Measurements from ENCODE around the gene CLIC5.

CLIC5 gene

GRCh38 chr6:45892196-45892595, 123.5 kb downstream of the CLIC5 start:
- TF ChIP-seq CTCF (IDR thresholded peaks at IDR 0.05; ENCODE audit: extremely low read depth, insufficient read depth, missing control alignments), result no peak
- DNase-seq (ENCODE audit: low spot score), result no peak
- in situ Hi-C loops (cut with MboI; ENCODE audit: low pct_unique_long_range_greater_than_20kb, low sequenced_read_pairs, unreplicated experiment), result no loop called here

- no peak for DNase-seq (ENCODE audit: low spot score)
- in situ Hi-C loops (cut with MboI; ENCODE audit: low pct_unique_long_range_greater_than_20kb, low sequenced_read_pairs, unreplicated experiment), result no loop called here
- no peak for TF ChIP-seq CTCF (IDR thresholded peaks at IDR 0.05; ENCODE audit: extremely low read depth, insufficient read depth, missing control alignments)
These were observed 128.9 kb downstream of the CLIC5 start for GRCh38 chr6:45886776-45887175.

- no peak for DNase-seq (ENCODE audit: low spot score)
- in situ Hi-C loops (cut with MboI; ENCODE audit: low pct_unique_long_range_greater_than_20kb, low sequenced_read_pairs, unreplicated experiment), result no loop called here
- no peak for TF ChIP-seq CTCF (IDR thresholded peaks at IDR 0.05; ENCODE audit: extremely low read depth, insufficient read depth, missing control alignments)
These were observed 131.3 kb downstream of the CLIC5 start for GRCh38 chr6:45884336-45884735.

GRCh38 chr6:45882671-45883070, 133.0 kb downstream of the CLIC5 start:
- DNase-seq (ENCODE audit: low spot score), result no peak
- TF ChIP-seq CTCF (IDR thresholded peaks at IDR 0.05; ENCODE audit: extremely low read depth, insufficient read depth, missing control alignments), result no peak
- in situ Hi-C loops (cut with MboI; ENCODE audit: low pct_unique_long_range_greater_than_20kb, low sequenced_read_pairs, unreplicated experiment), result no loop called here

GRCh38 chr6:45881705-45882467, 133.8 kb downstream of the CLIC5 start:
- no peak for DNase-seq (ENCODE audit: low spot score)
- in situ Hi-C loops (cut with MboI; ENCODE audit: low pct_unique_long_range_greater_than_20kb, low sequenced_read_pairs, unreplicated experiment), result no loop called here
- no peak for TF ChIP-seq CTCF (IDR thresholded peaks at IDR 0.05; ENCODE audit: extremely low read depth, insufficient read depth, missing control alignments)

GRCh38 chr6:45880676-45881075, 135.0 kb downstream of the CLIC5 start:
- in situ Hi-C loops (cut with MboI; ENCODE audit: low pct_unique_long_range_greater_than_20kb, low sequenced_read_pairs, unreplicated experiment), result no loop called here
- DNase-seq (ENCODE audit: low spot score), result no peak
- TF ChIP-seq CTCF (IDR thresholded peaks at IDR 0.05; ENCODE audit: extremely low read depth, insufficient read depth, missing control alignments), result no peak

Data from GM13977 (cell line).